Prostate gland (tissue), 2 donors: Measurements from ENCODE around the gene ZNF77.

Source experiments
- CTCF ChIP-seq, 4 experiments: fragments of 200-600 bp in 2 of 4; fragments of 450-650 bp in 2 of 4; sonication (generic) in 2 of 4; IDR thresholded peaks; 1 replicate in 3 of 4; 2 replicates in 1 of 4; pipeline ENCODE4 v1.5.1; 2016 to 2019; ENCODE audit warnings: antibody characterized with exemption in 4 of 4, mild to moderate bottlenecking in 2 of 4, moderate library complexity in 2 of 4
- POLR2A ChIP-seq: fragments of 450-650 bp; IDR thresholded peaks from one replicate; pipeline ENCODE4 v1.6.1; 2016; ENCODE audit warnings: antibody characterized with exemption, mild to moderate bottlenecking
- POLR2AphosphoS5 ChIP-seq: sonication (generic); formaldehyde crosslinking; IDR thresholded peaks from one replicate; pipeline ENCODE4 v1.6.1; 2017; ENCODE audit warnings: antibody characterized with exemption

GRCh38 chr19:2883686-2884439, 60.9 kb downstream of the ZNF77 start:
- TF ChIP-seq CTCF (IDR thresholded peaks at IDR 0.05) (no peak), POLR2AphosphoS5 (no peak), POLR2A (no peak)
